WI38 (cell line): ENCODE data around the gene NRIP1.
"Not testable (repeated sequence)": the region's sequence is repeated elsewhere in the genome, so short reads cannot be mapped to it uniquely, and the experiment has no call there.

Experiments used
- H3K4me3 ChIP-seq: 2 replicates; pipeline ENCODE4 v1.5.1; 2011; ENCODE audit warnings: low read depth, mild to moderate bottlenecking, control low read depth, low read length
- CTCF ChIP-seq: IDR thresholded peaks from 2 replicates; pipeline ENCODE4 v1.5.1; 2012; ENCODE audit warnings: low read depth, mild to moderate bottlenecking, control low read depth, low read length

The NRIP1 gene

GRCh38 chr21:15039607-15040299 lies 25.0 kb downstream of the NRIP1 start:
- no peak for TF ChIP-seq CTCF
- no peak overlapping the region for H3K4me3 ChIP-seq

DNA sequence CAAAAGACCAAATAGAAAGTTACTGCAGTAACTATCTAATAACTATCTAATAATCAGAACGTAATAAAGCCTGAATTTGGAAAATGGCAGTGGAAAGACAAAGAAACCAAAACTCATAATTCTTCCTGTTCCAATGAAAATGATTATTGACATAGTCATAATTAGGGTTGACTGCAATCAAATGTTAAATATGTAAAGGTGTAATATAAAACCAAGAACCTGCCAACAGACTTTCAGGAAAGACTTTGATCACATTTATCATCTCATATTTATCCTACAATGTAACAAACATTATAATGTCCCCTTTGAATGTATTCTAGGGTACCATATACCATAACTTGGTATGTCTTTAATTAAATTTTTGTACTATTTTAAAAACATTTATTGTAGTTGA lies 26.9 kb downstream of the NRIP1 start:
- no peak for TF ChIP-seq CTCF
- no peak overlapping the region for H3K4me3 ChIP-seq

DNA sequence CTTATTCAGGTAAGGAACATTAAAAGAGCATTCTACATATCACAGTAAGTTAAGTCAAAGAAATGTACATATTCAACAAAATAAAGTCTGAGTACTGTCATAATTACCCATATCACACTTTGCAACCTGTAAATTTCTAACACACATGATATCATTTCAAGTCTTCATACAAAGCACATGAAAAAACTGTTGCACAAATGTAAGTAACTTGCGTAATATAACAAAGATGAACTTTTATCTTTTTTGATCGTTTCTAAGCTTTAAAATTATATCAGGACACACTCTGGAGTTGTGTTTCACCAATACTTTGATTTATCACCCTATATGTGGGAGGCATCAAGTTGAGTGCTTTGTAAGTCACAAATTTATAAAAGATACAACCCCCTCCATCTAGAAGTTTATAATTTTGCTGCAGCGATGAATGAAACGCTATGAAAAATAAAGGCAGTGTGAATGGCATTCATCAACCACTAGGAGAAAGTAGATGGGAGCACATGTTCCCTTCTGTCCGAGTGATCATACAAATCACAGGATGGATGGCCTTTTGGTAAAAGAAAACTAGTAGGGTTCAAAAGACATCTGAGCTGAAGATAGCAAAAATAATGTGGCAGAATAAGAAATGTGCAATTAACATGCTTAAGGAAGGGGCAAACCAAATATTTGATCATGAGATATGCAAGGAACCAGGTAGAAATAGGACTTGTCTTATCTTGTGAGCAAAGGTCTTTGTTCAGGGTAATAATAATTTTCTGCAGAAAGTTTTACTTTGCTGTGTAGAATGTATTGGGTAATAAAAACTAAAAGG lies 27.5 kb downstream of the NRIP1 start:
- TF ChIP-seq CTCF: no peak
- H3K4me3 ChIP-seq: no peak overlapping the region

DNA sequence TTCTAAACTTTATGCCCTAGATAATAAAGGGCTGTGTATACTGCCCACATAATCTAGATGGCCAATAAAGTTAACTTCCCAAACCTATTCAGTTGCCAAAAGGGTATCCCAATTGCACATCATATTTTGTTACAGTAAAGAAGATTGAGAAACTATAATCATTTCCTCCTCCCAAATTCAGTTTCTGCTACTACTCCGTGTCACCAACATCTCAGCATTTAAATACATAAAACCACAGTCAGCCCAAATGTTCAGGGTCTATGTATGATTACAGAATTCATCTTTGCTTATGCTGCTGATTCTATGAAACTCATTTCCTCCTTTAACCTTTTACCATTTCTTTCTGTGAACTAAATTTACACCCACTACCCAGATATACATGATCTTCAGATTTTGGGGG lies 28.6 kb downstream of the NRIP1 start:
- TF ChIP-seq CTCF: no peak
- H3K4me3 ChIP-seq: no peak overlapping the region

- TF ChIP-seq CTCF: no peak
- no peak overlapping the region for H3K4me3 ChIP-seq
Observed at GRCh38 chr21:15034126-15034853, 30.5 kb downstream of the NRIP1 start.

DNA sequence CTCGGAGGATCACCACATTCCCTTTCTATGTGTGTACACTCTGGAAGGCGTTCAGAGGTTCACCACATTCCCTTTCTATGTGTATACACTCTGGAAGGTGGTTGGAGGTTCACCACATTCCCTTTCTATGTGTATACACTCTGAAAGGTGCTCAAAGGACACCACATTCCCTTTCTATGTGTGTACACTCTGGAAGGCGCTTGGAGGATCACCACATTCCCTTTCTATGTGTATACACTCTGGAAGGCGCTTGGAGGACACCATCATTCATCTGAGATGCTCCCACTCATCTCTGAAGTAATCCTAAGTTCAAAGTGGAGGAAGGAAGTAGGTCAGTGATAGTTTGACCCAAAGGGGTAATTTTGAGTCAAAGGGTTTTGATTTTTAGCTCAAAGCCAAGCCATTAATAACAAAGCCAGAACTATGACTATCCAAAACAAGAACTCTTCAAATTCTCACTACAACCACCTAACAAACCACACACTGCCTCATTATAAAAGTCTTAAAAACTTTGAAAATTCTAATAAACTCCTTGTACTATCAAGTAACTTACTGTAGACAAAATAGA lies 32.9 kb downstream of the NRIP1 start:
- no peak for TF ChIP-seq CTCF
- H3K4me3 ChIP-seq: no peak overlapping the region

- H3K4me3 ChIP-seq: not testable (repeated sequence)
Observed at GRCh38 chr21:15031362-15031761, 33.4 kb downstream of the NRIP1 start.

- H3K4me3 ChIP-seq: not testable (repeated sequence)
Observed at GRCh38 chr21:15030861-15031260, 33.9 kb downstream of the NRIP1 start.
